CD4-positive, alpha-beta T cell treated with Interleukin-4 for 1 hour (primary cell): ENCODE results near the gene SUSD4.

Experiments used
- DNase-seq, 2 donors: peaks; one replicate each; pipeline ENCODE4 v3.0.0-alpha.2; 2020 to 2022

Gene SUSD4

DNA sequence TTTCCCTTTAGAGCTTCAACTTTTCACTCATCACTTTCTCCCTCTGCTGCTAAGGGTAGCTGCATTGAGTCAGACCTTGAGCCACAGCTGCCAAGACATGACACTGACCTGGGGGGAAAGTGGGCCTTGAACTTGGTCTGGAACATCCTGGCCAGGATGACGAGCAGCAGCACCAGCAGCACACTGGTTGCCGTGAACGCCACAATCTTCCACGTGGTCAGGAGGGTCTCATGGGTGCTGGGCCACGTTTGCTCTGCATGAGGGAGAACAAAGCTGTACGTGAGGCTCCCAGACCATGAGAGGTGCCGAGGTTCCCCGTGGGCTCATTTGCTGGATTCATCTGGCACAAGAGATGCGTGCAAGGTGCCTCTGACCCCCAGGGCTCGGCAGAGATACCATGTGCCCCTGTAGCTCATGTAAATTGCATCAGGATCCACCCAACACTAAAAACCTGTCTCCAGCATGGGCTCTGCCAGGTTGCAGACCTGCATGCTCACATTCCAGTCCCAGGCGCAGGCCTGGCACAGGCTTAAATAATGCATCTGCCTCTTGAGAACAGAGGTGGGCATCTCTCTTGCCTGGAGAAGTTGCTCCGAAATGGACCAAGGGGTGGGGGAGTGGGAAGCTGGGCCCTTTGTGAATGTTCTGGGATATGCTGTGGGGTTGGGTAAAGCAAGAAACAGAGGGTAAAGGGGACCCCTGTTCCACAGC lies 136.3 kb downstream of the SUSD4 start:
- no peak for DNase-seq

DNA sequence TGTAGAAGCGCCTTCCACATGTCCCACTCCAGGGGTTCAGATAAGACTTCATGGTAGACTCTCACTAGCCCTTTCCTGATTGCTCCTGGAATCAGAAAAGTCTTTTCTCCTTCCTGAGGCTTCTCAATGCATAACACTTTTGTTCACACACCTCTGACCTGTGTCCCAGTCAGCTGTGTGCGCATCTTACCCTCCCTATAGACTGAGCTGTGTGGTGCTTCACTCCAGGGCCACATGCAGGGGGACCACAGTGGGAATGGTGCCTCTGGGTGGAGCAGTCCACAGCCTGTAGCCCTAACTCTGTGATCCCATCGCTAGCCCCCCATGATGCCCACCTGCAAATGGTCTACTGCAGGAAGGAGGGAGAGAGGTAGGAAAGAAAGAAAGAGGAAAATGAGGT lies 136.9 kb downstream of the SUSD4 start:
- no peak for DNase-seq

DNA sequence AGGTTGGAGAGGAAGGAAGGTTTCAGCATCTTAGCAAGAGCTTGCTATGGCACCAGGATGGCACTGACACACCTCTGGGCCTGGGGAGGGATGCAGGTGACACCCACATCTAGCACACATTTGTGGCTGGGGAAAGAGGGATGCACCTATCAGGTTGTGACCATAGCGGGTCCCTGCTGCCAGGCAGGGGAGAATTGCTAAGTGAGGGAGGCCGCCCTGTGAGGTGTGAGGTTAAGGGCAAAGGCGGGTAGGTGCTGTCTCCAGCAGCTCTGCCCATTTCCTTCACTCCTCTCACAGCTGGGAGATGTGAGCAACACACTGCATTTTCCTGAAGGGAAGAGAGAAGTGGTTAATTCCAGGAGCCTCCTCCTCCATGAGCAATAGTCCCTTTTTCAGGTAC lies 137.7 kb downstream of the SUSD4 start:
- DNase-seq: no peak

DNA sequence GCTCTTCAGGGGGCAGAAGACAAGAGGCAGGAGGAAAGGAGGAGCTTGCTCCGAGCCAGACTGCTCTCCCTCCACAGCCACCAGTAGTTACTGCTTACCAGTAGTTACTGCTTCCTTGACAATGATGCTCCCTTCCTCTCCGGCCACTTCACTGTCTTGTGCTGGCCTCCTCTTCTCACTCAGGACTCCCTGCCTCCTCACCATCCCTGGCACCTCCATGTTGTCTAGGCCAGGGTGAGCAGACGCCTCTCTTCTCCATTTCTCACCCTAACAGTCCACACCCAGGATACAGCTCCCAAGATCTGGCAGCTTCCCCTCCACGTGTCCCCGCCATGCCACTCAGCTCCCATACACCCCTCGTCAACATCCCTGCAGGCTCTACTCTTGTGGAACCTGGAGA lies 138.5 kb downstream of the SUSD4 start:
- no peak for DNase-seq

DNA sequence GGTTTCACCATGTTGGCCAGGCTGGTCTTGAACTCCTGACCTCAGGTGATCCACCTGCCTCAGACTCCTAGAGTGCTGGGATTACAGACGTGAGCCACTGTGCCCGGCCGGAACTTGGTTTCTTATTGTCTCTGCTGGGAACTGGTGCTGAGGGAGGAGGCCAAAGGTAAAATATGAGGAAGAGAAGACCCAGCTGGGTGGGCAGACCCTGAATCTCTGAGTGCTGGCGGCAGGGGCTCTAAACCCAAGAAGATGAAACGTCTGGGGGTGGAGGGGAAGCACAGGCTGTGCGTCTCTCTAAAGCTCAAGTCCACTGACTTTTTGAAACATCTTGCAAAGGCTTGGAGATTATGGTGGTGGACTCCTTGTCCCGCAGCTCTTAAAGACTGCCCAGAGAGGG lies 138.9 kb downstream of the SUSD4 start:
- no peak for DNase-seq

DNA sequence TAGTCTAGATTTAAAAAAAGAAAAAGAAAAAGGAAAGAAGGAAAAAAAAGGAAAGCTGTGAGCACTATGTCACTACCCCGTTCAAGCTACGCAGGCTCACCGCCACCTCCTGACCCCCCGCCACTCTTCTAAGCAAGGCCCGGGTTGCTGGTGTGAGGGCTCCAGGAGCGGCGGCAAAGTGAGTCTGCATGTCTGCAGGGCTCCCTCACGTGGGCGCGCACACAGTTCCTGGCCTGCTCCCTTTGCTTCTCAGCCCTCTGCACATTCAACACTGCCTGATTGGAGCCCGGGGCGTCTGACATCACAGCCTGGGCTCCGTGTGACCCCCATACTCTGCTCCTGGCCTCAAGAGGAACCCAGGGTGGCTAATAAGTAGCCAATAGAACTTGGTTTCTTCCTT lies 139.5 kb downstream of the SUSD4 start:
- no peak for DNase-seq

DNA sequence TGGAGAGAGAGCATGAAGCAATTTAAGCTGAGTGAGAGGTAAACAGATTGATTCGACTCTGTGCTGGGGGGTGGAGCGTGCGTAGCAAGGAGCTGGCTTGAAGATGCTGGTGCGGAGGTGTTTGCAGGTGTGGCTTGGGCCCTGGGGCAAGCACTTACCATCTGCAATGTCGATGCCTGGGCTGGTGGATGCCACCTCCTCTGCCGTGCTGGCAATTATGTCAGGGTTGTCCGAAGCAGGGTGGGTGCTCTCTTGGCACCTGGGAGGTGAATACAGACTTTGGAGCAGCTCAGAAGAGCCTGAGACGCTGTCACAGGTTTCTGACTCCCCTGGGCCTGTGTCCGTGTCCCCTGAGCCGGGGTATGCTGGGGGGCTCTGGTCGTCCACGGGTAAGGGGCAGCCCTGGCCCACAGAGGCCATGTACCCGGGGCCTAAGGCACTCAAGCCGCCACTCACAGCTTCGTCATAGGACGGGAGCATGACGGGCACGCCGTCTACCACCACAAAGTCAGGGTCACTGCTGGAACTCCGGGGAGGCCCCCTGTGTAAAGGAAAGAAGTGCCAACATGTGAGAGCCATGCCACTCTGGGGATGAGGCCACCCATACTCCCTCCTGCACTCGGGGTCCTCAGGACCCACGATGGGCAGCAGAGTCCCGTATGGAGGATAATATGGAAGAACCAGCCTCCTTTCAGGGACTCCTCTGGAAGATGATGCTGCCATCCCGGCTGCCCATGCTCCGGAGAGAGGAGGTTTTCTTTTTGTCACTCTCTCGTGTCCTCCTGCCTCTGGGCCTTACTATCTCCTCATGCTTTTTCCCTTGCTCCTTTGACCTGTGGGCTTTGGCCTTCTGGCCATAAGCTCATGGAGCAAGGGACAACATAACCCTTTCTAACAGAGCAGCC lies 140.6 kb downstream of the SUSD4 start:
- DNase-seq: no peak

DNA sequence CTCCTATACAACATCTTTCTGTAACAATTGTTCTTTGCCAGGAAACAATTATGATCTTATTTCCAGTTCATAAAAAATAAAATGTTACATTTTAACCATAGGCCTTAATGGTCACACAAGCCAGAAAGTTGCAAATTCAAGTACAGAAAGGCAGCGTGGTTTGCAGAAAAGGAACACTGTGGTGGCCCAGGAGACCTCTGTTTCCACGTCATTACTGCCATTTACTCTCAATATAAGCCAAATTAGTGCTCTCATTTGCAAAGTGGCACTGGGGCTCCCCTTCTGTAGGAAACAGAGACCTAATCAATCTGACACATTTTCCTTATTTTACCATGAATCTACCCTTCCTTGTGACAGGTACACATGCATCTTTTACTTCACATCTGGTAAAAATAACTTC lies 141.6 kb downstream of the SUSD4 start:
- no peak for DNase-seq

DNA sequence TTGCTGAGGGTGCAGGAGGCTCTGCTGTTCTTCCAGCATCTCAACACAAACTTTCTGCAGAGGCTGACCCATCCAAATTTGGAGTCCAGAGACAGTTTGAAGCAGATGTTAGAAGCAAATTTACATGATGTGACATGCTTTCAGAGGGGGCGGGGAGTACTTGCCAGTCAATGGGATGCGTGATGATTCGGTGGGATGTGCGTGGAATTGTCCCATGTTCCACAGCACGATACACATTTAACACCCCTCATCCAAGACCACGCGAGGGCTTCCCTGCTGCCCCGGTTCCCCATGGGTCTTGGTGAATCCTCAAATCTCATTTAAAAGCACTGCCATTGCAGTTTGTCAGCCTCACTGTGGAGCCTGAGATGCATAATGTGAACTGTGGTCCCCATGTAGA lies 142.3 kb downstream of the SUSD4 start:
- no peak for DNase-seq

DNA sequence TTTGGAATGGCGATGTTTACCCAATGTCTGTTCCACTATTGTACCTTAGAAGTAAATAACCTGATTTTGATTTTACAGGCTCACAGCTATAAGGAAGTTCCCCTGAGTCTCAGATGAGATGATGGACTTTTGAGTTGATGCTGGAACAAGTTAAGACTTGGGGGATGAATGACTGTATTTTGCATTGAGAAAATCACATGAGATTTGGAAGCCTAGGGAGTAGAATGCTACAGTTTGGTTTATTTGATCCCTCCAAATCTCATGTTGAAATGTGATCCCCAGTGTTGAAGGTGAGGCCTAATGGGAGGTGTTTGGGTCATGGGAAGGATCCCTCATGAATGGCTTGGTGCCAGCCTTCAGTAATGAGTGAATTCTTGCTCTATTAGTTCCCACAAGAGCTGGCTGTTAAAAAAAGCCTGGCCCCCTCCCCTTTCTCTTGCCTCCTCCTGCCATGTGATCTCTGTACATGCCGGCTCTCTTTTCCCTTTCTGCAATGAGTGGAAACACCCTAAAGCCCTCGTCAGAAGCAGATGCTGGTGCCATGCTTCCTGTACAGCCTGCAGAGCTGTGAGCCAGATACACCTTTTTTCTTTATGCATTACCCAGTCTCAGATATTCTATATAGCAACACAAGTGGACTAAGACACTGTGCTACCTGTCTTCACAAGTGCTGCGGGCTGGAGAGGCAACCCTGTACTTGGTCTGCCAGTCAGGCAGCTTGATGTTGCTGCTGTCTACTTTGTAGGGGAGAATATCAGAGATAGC lies 143.9 kb downstream of the SUSD4 start:
- no peak for DNase-seq

DNA sequence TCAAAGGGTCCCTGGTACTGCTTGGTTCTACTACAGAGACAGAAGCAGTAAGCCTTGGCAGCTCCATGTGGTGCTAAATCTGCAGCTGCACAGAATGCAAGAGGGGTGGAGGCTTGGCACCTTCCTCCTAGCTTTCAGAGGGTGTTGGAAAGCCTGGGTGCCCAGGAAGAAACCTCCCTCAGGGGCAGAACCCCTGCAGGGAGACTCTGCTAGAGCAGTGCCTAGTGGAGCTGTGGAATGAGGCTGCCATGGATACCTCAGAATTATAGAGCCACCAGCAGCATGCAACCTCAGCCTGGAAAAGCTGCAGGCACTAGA lies 144.7 kb downstream of the SUSD4 start:
- DNase-seq: no peak

DNA sequence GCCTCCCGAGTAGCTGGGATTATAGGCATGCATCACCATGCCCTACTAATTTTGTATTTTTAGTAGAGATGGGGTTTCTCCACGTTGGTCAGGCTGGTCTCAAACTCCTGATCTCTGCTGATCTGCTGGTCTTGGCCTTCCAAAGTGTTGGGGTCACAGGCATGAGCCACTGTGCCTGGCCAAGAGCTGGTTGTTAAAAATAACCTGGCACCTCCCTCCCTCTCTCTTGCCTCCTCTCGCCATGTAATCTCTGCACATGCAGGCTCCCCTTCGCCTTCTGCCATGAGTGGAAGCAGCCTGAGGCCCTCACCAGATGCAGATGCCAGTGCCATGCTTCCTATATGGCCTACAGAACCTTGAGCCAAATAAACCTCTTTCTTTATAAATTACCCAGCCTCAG lies 146.2 kb downstream of the SUSD4 start:
- no peak for DNase-seq

DNA sequence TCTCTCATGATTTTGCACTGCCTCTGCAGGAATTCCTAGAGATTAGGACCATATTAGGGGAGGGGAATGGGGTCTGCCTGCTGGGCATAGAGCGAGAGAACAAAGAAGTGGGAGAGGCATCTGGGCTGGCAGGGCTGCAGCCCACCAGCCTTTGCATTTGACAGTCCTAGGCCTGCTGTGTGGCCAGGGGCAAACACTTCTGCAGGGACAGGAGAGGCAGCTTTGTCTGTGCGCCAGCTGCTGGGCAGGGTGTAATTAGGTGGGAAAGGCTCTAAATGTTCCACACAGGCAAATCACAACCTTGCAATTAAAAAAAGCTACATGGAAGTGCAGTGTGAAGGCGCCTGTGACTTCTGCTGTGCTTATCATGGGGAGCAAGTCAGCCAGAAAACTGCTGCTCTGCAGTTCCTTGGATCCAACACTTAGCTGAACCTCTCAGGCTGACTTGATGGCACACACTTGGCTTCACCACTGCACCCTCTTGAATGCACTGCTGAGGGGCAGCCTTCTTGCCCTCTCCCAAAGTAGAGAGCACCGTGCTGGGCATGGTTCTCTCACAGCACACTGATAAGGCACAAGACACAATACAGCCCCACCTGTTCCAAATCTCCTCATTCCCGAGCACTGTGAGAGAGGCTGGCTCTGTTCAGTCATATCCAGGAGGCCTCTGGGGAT lies 147.3 kb downstream of the SUSD4 start:
- no peak for DNase-seq

DNA sequence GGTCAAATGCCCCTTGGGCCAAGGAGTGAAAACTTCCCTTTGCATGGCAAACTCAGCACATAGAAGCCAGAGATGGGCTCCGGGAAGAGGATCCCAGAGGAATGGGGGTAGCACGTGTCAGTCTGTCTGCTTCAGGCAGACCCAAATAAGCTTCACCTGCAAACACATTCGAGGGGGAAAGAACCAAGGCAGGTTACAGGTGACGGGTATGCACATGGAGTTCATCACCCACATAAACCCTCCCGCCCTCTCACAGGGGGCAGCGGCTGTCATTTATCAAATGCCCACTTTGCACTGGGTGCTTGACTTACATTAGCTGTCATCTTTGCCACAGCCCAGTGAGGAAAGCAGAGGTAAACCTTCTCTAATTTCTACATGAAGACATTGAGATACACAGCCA lies 147.9 kb downstream of the SUSD4 start:
- no peak for DNase-seq

DNA sequence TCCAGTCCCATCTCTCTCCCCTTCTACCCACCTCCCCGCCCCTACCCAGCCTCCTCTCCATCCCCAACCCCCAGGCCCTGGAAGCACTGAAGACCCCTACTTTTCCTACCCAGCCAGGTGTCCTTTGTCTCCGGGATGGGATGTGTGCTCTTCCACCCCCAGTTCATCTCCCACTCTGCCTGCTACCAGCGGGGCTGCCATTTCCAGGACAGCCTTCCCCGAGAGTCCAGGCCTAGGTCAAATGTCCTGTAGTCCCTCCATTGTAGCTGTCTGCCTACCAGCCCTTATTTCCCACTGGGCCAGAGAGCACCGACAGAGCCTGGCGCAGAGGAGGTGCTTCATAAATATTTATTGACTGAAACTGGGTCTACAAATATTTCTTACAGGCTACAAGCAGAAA lies 148.9 kb downstream of the SUSD4 start:
- no peak for DNase-seq

DNA sequence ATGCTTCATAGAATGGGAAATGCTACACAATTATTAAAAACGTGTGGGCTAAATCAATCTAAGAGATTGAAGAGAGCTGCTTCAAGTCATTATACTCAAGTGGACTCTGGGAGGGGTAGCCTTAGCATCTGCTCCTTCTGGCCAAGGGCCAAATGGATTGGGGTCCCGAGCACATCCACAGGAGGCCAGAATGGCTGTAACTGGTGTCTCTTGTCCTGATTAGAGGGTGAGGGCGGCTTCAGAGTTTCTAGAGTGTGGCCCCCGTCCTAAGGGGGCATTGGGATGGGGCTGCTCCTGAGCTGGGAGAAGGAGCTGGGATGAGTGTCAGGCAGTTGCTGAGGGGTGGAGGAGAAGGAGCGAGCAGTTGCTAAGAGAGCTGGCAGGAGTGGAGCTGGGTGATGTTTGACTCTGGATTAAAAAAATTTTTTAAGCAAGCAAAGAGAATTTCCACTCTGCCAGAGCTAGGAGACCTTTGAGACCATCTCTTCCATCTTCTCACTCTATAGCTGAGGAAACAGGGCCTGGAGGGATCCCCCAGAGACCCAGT lies 149.6 kb downstream of the SUSD4 start:
- no peak for DNase-seq

DNA sequence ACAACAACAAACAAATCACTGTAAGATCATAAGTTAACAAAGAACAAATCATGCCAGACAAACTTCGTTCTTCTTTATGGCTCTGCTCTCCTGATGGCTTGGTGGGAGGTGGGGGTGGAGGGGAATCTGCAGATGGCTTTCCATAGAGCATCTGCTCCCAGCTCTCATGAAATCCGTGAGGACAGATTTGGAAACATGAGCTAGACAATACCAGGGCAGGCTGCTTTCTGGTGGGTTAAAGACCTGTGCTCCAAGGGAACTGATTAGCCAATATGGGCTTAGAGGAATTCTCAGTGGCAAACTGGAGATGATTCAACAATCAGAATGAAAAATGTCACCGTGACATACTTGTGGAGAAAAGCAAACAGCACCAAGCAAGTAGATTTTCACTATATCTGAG lies 151.5 kb downstream of the SUSD4 start:
- no peak for DNase-seq

DNA sequence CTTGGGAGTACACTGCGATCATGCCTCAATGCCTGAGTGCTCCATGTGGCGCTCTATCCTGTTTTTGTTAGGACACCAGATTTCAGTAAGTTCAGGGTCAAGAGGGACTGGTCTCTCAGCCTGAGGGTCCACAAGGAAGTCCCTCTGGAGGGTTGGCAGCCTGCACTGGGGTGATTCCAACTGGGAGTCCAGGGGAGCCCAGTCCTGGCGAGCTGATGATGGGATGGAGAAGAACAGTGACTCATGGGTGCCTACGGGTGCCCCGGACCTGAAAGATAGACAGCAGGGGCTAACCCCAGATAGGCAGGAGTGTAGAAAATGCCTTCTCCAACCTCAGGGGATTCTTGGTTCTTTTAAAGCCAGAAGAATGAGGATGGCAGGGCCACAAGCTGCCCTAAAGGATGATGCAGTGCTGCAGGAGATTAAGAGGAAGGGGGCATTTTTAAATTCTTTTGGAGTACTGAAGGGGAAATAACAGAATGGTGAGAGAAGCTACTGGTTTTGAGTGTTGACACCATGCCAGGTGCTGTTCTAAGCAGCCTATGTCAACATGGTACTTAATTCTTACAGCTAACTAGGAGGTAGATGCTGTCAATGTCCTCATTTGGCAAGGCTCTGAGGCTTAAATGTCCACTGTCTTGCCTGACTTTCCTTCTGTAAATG lies 152.5 kb downstream of the SUSD4 start:
- DNase-seq: no peak

DNA sequence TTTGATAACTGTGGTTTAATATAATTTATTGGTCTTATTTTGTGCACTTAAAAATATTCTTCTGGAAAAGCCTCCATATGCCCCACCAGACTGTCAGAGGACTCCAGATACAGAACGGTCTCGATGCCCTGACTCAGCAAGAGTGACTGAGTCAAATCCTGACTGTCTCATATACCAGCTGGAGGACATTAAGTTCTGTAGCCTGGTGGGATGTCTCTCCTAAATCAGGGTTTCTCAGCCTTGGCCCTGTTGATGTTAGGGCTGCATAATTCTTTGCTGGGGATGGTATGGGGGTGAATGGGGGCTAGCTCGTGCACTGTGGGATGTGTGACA lies 153.2 kb downstream of the SUSD4 start:
- DNase-seq: no peak

DNA sequence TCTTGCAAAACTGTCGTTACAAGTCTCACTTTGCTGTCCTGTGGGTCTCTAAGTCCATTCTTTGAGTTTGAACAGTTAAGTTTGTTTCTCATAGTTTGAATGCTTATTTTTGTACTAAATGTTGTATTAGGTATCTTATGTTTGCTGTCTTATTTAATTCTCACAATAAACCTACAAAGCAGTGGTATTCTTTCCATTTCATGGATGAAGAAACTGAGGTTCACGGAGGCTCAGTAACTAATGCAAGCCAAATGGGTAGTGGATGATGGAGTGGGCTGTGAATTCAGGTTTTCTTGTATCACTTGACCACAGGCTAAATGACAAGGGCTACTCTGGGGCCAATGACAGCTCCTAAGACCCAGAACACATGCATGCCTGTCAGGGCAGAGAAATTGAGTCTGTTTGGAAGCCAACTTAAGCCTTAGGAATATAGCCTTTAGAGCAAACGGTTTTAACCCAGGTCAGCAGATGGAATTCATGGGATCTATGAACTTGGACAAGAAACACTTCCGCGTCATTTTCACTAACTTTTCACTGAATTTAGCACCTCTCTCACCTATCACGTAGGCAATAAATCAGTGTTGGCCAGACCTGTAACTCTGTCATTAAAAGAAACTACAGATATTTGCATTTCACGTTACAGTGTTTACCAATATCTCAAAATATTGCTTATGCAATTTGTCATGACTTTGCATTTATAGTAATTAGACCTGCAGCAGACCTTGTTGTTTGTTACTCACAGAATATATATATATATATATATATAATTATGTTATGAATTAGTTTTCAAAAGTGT lies 153.8 kb downstream of the SUSD4 start:
- DNase-seq: no peak

DNA sequence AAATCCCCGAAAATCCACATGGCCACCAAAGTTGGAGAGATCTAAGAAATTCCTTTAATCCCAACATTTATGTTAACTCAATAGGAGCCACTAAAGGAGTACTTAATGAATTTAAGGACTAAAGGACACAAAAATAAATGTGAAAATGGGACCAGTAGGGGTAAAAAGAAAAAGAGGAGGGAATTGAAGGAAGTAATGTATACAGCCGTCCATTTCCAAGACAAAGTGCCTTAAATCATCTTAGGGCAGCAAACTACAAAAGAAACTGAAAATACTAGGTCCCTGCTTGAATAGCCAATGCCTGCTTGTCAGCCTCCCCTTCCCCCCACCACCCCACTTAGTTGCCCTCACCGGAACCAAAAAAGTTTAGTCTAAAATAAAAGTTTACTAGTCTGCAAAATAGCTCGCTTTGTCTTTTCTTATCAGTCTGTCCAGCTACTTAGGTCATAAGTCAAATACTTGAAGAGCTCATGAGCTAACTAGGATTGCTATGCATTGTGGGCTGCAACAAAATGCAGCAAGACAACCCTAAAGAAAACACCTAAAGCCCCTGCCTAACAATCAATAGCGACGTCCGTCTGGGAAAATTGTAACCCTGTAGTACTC lies 154.6 kb downstream of the SUSD4 start:
- DNase-seq: no peak
